ENCODE measurements around the gene CCDC47. TPM values are rescaled to one million over a fixed set of nuclear protein-coding genes. Genes with fewer than 3 reads are reported as not detected.
"Not testable (repeated sequence)": the region's sequence is repeated elsewhere in the genome, so short reads cannot be mapped to it uniquely, and the experiment has no call there.

Gene CCDC47
- total RNA-seq, 1 donor from 2014 or later: 65.2 TPM

DNA sequence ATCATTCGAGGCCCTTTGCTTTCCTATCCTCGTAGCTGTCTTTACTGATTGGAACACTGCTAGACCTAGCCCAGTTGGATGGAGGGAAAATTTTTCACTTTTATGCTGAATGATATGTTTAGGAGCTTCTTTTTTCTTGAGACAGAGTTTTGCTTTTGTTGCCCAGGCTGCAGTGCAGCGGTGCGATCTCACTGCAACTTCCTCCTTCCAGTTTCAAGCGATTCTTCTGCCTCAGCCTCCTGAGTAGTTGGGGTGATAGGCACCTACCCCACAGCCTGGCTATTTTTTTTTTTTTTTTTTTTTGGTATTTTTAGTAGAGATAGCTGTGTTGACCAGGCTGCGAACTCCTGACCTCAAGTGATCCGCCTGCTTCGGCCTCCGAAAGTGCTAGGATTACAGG lies 36.6 kb upstream of the CCDC47 start:
- no peaks in the 10 kb centered on the region for H3K9me3 Mint-ChIP-seq (ENCODE audit: low read depth)
- no peak overlapping the region for H3K4me3 Mint-ChIP-seq (ENCODE audit: low read depth)
- DNase-seq (ENCODE audit: low spot score, unreplicated experiment): no peak
- TF ChIP-seq, protein P1, sequence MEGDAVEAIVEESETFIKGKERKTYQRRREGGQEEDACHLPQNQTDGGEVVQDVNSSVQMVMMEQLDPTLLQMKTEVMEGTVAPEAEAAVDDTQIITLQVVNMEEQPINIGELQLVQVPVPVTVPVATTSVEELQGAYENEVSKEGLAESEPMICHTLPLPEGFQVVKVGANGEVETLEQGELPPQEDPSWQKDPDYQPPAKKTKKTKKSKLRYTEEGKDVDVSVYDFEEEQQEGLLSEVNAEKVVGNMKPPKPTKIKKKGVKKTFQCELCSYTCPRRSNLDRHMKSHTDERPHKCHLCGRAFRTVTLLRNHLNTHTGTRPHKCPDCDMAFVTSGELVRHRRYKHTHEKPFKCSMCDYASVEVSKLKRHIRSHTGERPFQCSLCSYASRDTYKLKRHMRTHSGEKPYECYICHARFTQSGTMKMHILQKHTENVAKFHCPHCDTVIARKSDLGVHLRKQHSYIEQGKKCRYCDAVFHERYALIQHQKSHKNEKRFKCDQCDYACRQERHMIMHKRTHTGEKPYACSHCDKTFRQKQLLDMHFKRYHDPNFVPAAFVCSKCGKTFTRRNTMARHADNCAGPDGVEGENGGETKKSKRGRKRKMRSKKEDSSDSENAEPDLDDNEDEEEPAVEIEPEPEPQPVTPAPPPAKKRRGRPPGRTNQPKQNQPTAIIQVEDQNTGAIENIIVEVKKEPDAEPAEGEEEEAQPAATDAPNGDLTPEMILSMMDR (IDR thresholded peaks at IDR 0.05; ENCODE audit: unreplicated experiment): no peak
- H3K27me3 Mint-ChIP-seq: no peaks in the 10 kb centered on the region
- H3K36me3 Mint-ChIP-seq (ENCODE audit: insufficient read depth): peaks cover 24% of the 10 kb centered on the region
- no peaks in the 10 kb centered on the region for H3K4me1 Mint-ChIP-seq (ENCODE audit: low read depth)
- H3K27ac Mint-ChIP-seq: no peak overlapping the region

DNA sequence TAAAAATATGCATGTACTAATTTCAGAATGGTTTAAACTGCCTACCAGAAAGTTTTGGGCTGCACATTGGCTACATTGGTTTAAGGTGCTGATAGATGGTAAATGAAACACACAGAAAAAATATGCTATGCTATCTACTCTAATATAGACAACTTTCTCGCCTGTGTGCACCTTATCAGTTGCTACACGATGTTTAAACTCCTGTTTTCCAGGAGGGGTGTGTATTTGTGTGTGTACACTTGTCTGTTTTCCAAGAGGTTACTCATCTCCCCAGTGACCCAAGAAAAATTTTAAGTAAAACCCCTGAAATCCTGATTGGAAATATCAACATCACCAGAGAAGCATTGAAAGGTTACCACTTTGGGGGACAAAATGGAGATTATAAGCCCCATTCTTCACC lies 32.2 kb upstream of the CCDC47 start:
- TF ChIP-seq, protein P1 (IDR thresholded peaks at IDR 0.05; ENCODE audit: unreplicated experiment): no peak
- Mint-ChIP-seq H3K4me3 (ENCODE audit: low read depth) (no peak overlapping the region), H3K36me3 (ENCODE audit: insufficient read depth) (peaks cover 25% of the 10 kb centered on the region), H3K4me1 (ENCODE audit: low read depth) (no peaks in the 10 kb centered on the region), H3K9me3 (ENCODE audit: low read depth) (no peaks in the 10 kb centered on the region), H3K27ac (no peak overlapping the region), H3K27me3 (no peaks in the 10 kb centered on the region)
- DNase-seq (ENCODE audit: low spot score, unreplicated experiment): no peak

DNA sequence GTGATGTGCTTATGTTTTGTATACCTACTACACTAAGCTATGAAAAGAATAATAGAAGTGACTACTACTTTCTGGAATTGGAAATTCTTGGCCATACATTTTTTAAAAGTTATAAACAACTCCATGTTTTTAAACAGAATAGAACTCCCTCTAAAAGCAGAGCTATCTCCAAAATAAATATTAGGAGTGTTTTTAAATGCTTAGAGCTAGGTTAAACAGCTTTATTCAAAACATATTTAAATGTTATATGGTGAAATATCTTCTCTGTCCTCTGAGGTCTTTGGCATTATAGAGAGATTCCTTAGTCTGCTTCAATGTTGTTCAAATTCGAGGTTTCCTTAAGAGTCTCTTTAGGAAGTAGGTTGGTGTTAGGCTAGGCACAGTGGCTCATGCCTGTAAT lies 30.9 kb upstream of the CCDC47 start:
- Mint-ChIP-seq H3K27me3 (no peaks in the 10 kb centered on the region), H3K4me1 (ENCODE audit: low read depth) (no peaks in the 10 kb centered on the region), H3K36me3 (ENCODE audit: insufficient read depth) (peaks cover 20% of the 10 kb centered on the region), H3K9me3 (ENCODE audit: low read depth) (no peaks in the 10 kb centered on the region), H3K27ac (no peak overlapping the region), H3K4me3 (ENCODE audit: low read depth) (no peak overlapping the region)
- no peak for DNase-seq (ENCODE audit: low spot score, unreplicated experiment)
- TF ChIP-seq, protein P1 (IDR thresholded peaks at IDR 0.05; ENCODE audit: unreplicated experiment): no peak

DNA sequence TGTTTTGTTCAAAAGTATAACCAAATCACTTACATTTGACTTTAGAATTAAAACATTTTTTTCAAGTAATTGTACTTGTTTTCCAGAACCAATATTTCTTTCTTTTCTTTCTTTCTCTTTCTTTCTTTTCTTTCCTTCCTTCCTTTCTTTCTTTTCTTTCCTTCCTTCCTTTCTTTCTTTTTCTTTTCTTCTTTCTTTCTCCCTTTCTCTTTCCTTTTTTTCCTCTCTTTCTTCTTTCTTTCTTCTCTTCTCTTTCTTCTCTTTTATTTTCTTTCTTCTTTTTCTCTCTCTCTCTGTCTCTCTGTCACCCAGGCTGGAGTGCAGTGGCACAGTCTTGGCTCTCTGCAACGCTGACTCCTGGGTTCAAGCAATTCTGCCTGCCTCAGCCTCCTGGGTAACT lies 27.4 kb upstream of the CCDC47 start:
- no peak for DNase-seq (ENCODE audit: low spot score, unreplicated experiment)
- Mint-ChIP-seq H3K27me3 (no peaks in the 10 kb centered on the region), H3K9me3 (ENCODE audit: low read depth) (no peaks in the 10 kb centered on the region), H3K4me3 (ENCODE audit: low read depth) (no peak overlapping the region), H3K27ac (no peak overlapping the region), H3K4me1 (ENCODE audit: low read depth) (no peaks in the 10 kb centered on the region), H3K36me3 (ENCODE audit: insufficient read depth) (peaks cover 12% of the 10 kb centered on the region)
- TF ChIP-seq, protein P1 (IDR thresholded peaks at IDR 0.05; ENCODE audit: unreplicated experiment): no peak

DNA sequence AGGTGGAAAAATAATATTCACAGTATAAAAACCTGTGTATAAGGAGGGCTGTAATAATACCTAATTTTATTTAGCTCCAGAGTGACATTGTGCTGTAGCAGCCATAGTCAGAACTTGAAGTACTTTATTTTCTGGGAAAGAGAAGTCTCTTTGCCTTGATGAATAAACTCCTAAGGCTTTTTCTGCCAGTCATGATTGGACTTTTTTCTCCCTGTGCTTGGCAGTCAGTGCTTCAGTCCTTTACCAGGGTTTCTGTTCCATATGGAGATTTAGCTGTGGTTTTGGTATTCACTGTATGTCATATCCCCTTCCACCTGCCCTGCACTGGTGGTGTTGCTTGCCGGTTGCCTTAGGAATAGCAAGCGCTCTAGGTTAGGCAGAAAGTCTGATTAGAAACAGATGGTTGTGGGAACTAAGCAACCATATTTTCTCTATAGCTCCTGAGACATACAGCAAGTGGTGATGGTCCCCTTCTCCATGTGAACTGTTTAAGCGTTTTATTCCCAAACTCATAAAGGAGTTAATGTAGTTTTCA lies 25.2 kb upstream of the CCDC47 start:
- H3K4me3 Mint-ChIP-seq (ENCODE audit: low read depth): no peak overlapping the region
- no peak for DNase-seq (ENCODE audit: low spot score, unreplicated experiment)
- TF ChIP-seq, protein P1 (IDR thresholded peaks at IDR 0.05; ENCODE audit: unreplicated experiment): no peak
- no peaks in the 10 kb centered on the region for H3K27me3 Mint-ChIP-seq
- H3K36me3 Mint-ChIP-seq (ENCODE audit: insufficient read depth): peaks cover 16% of the 10 kb centered on the region
- no peaks in the 10 kb centered on the region for H3K4me1 Mint-ChIP-seq (ENCODE audit: low read depth)
- H3K27ac Mint-ChIP-seq: no peak overlapping the region
- H3K9me3 Mint-ChIP-seq (ENCODE audit: low read depth): no peaks in the 10 kb centered on the region

DNA sequence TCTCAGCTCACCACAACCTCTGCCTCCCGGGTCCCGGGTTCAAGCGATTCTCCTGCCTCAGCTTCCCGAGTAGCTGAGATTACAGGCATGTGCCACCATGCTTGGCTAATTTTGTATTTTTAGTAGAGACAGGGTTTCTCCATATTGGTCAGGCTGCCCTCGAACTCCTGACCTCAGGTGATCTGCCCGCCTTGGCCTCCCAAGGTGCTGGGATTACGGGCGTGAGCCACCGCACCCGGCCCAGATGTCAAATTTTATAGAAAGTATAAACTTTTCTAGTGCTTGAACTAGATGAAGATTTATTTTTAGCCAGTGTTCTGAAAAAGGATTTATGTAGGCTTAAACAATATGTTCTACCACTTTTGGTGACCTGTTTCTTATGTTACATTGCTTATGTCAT lies 23.0 kb upstream of the CCDC47 start:
- not testable (repeated sequence) for H3K27me3 Mint-ChIP-seq; H3K4me1 Mint-ChIP-seq (ENCODE audit: low read depth); H3K4me3 Mint-ChIP-seq (ENCODE audit: low read depth); H3K9me3 Mint-ChIP-seq (ENCODE audit: low read depth); DNase-seq (ENCODE audit: low spot score, unreplicated experiment); H3K27ac Mint-ChIP-seq
- H3K36me3 Mint-ChIP-seq (ENCODE audit: insufficient read depth): peaks cover 22% of the 10 kb centered on the region
